HuH-7 (cell line): Measurements from ENCODE around the gene DHX32.

Experiments used
- DNase-seq: peaks from one replicate; pipeline ENCODE4 v3.0.0; 2011; ENCODE audit warnings: low spot score

Gene DHX32

GRCh38 chr10:125802131-125802530 lies 79.0 kb downstream of the DHX32 start:
- no peak for DNase-seq

GRCh38 chr10:125801574-125801973 lies 79.5 kb downstream of the DHX32 start:
- no peak for DNase-seq

- DNase-seq = no peak
These were observed 81.5 kb downstream of the DHX32 start for GRCh38 chr10:125799451-125800182.

- no peak for DNase-seq
These were observed 83.0 kb downstream of the DHX32 start for GRCh38 chr10:125797994-125798662.

- DNase-seq = no peak
These were observed 83.7 kb downstream of the DHX32 start for GRCh38 chr10:125797424-125797823.

GRCh38 chr10:125795637-125796190 lies 85.4 kb downstream of the DHX32 start:
- no peak for DNase-seq

GRCh38 chr10:125795128-125795527 lies 86.0 kb downstream of the DHX32 start:
- DNase-seq = no peak

- peak; percentile 68 for DNase-seq
These were observed 88.5 kb downstream of the DHX32 start for GRCh38 chr10:125792342-125793300.

GRCh38 chr10:125788156-125789034 lies 92.7 kb downstream of the DHX32 start:
- DNase-seq = no peak
